Muscle layer of colon (tissue), 2 donors: ENCODE measurements around the gene USP46.

Experiments used
- H3K27ac ChIP-seq: one replicate; pipeline ENCODE4 v1.7.0; 2013; ENCODE audit warnings: low read depth, mild to moderate bottlenecking, low read length, moderate library complexity
- H3K27me3 ChIP-seq, 2 donors: one replicate each; pipeline ENCODE4 v1.7.0; 2013; ENCODE audit warnings: low read length in 2 of 2, mild to moderate bottlenecking in 2 of 2; ENCODE audit not compliant: insufficient read depth in 2 of 2, control insufficient read depth in 1 of 2
- H3K36me3 ChIP-seq: one replicate; pipeline ENCODE4 v1.7.0; 2013; ENCODE audit warnings: mild to moderate bottlenecking, low read length; ENCODE audit not compliant: insufficient read depth
- H3K4me1 ChIP-seq: one replicate; pipeline ENCODE4 v1.7.0; 2013; ENCODE audit warnings: mild to moderate bottlenecking, low read length; ENCODE audit not compliant: insufficient read depth
- H3K4me3 ChIP-seq, 2 donors: one replicate each; pipeline ENCODE4 v1.7.0; 2013; ENCODE audit warnings: low read length in 2 of 2, low read depth in 1 of 2, mild to moderate bottlenecking in 1 of 2, moderate library complexity in 1 of 2
- H3K9ac ChIP-seq: one replicate; pipeline ENCODE4 v1.7.0; 2013; ENCODE audit warnings: low read length
- H3K9me3 ChIP-seq: one replicate; pipeline ENCODE4 v1.7.0; 2013; ENCODE audit warnings: mild to moderate bottlenecking, low read length
- donor health status: abdominal sarcoma.
- donor health status: Adenocarcinoma of cecum.

Gene USP46

DNA sequence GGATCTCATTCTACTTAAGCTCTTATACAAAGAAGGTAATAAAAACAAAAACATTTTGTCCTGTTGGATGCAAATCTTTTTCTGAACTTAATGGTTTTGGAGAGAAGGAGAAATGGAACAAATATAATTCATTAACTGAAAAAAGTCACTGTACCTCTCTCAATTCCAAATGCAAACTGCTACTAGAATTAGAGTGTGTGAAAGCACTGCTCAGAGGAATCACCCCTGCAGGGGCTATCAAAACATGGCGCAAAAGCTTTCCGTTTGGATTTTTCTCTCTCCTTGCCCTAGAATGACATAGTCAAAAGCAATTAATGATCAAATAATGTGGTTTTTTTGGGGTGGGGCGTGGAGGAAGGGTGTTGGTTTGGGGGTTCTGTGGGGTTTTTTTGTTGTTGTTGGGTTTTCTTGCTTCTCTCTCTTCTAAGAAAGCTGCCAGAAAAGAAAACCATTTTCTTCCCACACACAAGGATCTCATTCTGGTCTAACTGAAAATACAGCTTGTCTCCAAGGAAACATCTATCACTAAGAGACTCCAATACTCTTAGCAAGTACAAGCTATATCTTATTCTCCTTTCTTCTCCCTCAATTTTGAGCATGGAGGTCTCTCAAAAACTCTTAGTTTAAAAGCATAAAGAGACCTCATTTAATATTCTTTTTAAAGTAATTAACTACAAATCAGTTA lies 41.6 kb downstream of the USP46 start:
- H3K9ac ChIP-seq, result no peak overlapping the region
- no peaks in the 10 kb centered on the region for H3K9me3 ChIP-seq
- no peaks in the 10 kb centered on the region for H3K36me3 ChIP-seq
- H3K27ac ChIP-seq, result no peak overlapping the region
- H3K27me3 ChIP-seq, result no peaks in the 10 kb centered on the region
- H3K4me1 ChIP-seq, result no peaks in the 10 kb centered on the region
- no peak overlapping the region for H3K4me3 ChIP-seq

DNA sequence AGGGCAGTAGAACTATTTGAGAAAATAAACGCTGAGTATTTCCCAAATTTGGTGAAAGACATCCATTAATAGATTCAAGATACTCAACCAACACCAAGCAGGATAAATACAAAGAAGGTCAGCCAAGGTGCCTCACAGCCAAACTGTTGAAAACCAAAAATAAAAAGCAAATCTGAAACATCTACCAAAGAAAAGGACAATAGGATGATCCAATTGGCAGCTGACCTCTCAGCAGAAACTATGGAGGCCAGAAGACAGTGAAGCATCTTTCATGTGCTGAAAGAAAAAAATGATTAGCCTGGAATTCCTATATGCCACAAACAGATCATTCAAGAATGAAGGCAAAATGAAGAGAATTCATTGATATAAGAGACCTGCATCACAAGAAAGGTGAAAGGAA lies 44.9 kb downstream of the USP46 start:
- peaks cover 3% of the 10 kb centered on the region for H3K36me3 ChIP-seq
- H3K27ac ChIP-seq, result no peak overlapping the region
- no peak overlapping the region for H3K4me3 ChIP-seq
- no peaks in the 10 kb centered on the region for H3K27me3 ChIP-seq
- no peaks in the 10 kb centered on the region for H3K9me3 ChIP-seq
- H3K4me1 ChIP-seq, result no peaks in the 10 kb centered on the region
- no peak overlapping the region for H3K9ac ChIP-seq

DNA sequence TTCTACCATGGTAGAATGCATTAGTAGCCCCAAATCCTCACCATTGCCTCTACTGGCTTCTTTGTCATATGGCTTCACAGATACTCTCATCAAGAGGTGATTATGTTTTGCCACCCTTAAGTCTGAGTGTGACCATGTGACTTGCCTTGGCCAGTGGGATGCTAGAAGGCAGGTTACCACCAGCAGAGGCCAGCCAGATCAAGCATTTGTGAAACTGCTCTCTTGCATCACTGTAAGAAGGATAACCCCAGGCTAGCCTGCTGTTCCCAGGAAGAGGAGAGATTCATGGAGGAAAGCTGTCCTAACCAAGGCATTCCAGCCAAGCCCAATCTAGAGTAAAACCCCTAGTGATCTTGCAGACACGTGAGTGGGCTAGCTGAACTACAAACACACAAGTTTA lies 46.8 kb downstream of the USP46 start:
- Histone ChIP-seq H3K27ac (no peak overlapping the region), H3K27me3 (no peaks in the 10 kb centered on the region), H3K9me3 (no peaks in the 10 kb centered on the region), H3K4me3 (no peak overlapping the region), H3K36me3 (peaks cover 16% of the 10 kb centered on the region), H3K9ac (no peak overlapping the region), H3K4me1 (no peaks in the 10 kb centered on the region)

DNA sequence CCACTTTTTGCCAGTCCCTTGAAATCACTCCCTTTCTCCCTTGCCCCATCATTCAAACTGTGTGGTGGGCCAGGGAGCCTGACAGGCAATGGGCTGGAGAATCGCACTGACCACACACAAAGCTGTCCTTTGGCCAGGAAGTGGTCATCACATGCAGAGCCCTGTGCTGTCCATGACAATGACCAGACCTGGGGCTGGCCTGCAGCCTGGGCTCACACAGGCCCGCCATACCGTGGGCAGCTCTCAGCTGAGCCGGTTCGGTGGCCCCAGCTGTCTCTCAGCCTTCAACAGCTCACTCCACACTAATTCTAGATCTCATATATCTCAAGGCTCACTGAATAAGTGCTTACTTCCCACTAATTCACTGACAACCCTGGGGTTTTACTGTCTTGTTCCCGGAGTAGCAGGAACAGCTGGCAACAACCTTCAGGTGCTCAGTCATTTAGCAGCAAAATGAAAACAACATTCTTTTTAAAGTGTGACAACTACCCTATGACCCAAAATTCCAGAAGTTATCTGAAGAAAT lies 48.0 kb downstream of the USP46 start:
- Histone ChIP-seq H3K9ac (no peak overlapping the region), H3K36me3 (peaks cover 22% of the 10 kb centered on the region)

DNA sequence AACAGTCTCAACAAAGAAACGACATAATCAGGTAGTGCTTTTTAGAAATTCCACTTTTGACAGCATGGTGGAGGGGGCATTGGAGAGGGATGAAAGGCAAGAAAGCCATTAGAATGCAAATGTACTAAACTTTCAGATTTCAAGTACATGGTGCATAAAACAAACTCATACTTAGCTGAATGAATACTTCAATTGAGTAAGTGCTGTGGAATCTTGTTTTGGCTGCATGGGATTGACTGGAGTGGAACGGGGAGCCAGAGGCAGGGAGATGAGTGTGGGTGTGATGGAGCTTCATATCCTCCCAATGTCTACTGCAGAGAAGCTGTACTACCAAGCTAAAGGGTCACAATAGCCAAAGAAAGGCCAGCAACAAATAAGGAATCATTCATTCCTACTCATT lies 52.4 kb downstream of the USP46 start:
- no peak overlapping the region for H3K4me3 ChIP-seq
- H3K9me3 ChIP-seq, result no peaks in the 10 kb centered on the region
- H3K27ac ChIP-seq, result no peak overlapping the region
- no peak overlapping the region for H3K9ac ChIP-seq
- H3K4me1 ChIP-seq, result no peaks in the 10 kb centered on the region
- peaks cover 26% of the 10 kb centered on the region for H3K36me3 ChIP-seq
- no peaks in the 10 kb centered on the region for H3K27me3 ChIP-seq

More for the DNA sequence above, 48.0 kb downstream of the USP46 start:
- no peak overlapping the region for H3K27ac ChIP-seq
- H3K9me3 ChIP-seq, result no peaks in the 10 kb centered on the region
- no peak overlapping the region for H3K4me3 ChIP-seq
- no peaks in the 10 kb centered on the region for H3K27me3 ChIP-seq
- no peaks in the 10 kb centered on the region for H3K4me1 ChIP-seq

DNA sequence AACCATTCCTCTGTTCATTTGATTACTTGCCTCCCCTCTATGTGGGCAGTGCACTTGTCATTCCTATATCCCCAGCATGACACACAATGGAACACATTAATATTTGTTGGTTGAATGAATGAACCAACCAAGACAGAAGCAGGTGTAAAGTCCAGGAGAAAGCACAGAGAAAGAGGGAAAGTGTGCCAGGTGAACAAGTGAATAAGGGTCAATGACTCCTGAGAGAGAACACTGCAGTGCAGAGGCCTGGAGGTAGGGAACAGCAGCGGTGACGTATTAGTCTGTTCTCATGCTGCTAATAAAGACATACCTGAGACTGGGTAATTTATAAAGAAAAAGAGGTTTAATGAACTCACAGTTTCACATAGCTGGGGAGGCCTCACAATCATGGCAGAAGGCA lies 53.1 kb downstream of the USP46 start:
- no peak overlapping the region for H3K27ac ChIP-seq
- no peak overlapping the region for H3K9ac ChIP-seq
- no peaks in the 10 kb centered on the region for H3K9me3 ChIP-seq
- no peak overlapping the region for H3K4me3 ChIP-seq
- no peaks in the 10 kb centered on the region for H3K4me1 ChIP-seq
- H3K36me3 ChIP-seq, result peaks cover 26% of the 10 kb centered on the region
- H3K27me3 ChIP-seq, result no peaks in the 10 kb centered on the region

DNA sequence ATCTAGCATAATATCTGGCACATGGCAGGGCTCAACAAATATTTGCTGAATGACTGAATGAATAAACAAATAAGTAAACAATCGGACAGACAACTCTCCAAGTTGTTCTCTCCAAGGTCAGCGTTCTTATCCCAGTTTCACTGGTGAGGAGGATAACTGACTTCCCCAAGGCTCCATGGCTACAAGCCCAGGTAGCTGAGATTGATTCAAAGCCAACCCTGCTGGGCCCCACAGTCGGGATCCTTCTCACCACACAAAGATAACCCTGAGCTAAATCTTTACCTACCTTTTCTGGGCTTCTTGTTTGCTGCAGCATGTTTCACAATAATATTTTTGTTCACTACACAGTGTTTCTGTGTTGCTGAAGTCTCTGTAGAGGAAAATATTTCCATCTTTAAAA lies 54.9 kb downstream of the USP46 start:
- no peaks in the 10 kb centered on the region for H3K4me1 ChIP-seq
- no peaks in the 10 kb centered on the region for H3K9me3 ChIP-seq
- no peak overlapping the region for H3K9ac ChIP-seq
- no peaks in the 10 kb centered on the region for H3K27me3 ChIP-seq
- H3K27ac ChIP-seq, result no peak overlapping the region
- H3K36me3 ChIP-seq, result peaks cover 23% of the 10 kb centered on the region
- no peak overlapping the region for H3K4me3 ChIP-seq

DNA sequence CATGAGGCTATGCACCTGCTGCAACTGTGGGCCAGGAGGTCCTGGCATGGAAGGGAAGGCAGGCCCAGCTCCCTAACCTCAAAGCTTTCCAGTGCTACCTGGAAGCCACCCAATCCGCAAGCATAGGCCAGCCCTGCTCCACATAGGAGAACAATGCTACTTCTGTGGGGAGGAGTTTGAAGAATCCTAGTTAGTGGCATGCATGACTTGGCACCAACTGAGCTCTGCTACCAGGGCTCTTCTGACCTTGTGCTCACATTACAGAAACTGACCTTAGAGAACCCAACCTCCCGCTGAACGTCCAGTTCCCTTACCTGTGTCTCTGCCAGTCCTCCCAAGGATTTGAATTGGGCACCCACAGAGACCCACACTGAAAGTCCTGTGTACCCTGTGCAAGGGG lies 58.8 kb downstream of the USP46 start:
- Histone ChIP-seq H3K4me3 (no peak overlapping the region), H3K27ac (no peak overlapping the region), H3K36me3 (peaks cover 19% of the 10 kb centered on the region), H3K4me1 (no peaks in the 10 kb centered on the region), H3K27me3 (no peaks in the 10 kb centered on the region), H3K9me3 (no peaks in the 10 kb centered on the region), H3K9ac (no peak overlapping the region)

DNA sequence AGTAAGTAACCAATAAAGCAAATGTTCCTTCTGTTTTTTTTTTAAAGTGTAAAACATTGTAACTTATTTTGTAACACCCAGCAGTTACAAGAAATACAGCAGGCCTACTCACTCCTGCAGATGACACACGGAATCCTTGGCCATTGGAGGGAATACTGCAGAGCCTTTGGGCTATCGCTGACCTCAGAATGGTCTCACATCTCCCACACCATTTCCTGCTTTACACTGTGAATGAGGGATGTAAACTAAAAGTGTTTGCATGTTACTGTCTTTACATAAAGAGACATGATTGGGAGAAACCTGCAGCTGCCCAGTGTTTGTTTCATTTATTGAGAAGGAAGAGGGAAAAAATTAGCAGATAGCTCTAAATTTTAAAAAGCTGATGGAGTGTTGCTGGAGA lies 64.1 kb downstream of the USP46 start:
- H3K27ac ChIP-seq, result no peak overlapping the region
- peaks cover 21% of the 10 kb centered on the region for H3K36me3 ChIP-seq
- no peak overlapping the region for H3K4me3 ChIP-seq
- H3K9ac ChIP-seq, result no peak overlapping the region
- H3K4me1 ChIP-seq, result no peaks in the 10 kb centered on the region
- H3K9me3 ChIP-seq, result no peaks in the 10 kb centered on the region
- H3K27me3 ChIP-seq, result no peaks in the 10 kb centered on the region

DNA sequence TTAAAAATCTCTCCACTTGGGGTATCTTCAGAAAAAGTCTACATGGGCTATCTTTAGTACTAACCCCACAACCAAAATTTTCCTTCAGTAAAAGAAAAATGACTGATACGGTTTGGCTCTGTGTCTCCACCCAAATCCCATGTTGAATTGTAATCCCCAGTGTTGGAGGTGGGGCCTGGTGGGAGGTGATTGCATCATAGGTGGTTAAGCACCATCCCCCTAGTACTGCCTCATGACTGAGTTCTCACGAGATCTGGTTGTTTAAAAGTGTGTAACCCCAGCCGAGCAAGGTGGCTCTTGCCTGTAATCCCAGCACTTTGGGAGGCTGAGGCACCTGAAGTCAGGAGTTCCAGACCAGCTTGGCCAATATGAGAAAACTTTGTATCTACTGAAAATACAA lies 66.8 kb downstream of the USP46 start:
- Histone ChIP-seq H3K36me3 (peaks cover 15% of the 10 kb centered on the region), H3K4me3 (no peak overlapping the region), H3K27me3 (no peaks in the 10 kb centered on the region), H3K9me3 (no peaks in the 10 kb centered on the region), H3K27ac (no peak overlapping the region), H3K4me1 (no peaks in the 10 kb centered on the region), H3K9ac (no peak overlapping the region)

DNA sequence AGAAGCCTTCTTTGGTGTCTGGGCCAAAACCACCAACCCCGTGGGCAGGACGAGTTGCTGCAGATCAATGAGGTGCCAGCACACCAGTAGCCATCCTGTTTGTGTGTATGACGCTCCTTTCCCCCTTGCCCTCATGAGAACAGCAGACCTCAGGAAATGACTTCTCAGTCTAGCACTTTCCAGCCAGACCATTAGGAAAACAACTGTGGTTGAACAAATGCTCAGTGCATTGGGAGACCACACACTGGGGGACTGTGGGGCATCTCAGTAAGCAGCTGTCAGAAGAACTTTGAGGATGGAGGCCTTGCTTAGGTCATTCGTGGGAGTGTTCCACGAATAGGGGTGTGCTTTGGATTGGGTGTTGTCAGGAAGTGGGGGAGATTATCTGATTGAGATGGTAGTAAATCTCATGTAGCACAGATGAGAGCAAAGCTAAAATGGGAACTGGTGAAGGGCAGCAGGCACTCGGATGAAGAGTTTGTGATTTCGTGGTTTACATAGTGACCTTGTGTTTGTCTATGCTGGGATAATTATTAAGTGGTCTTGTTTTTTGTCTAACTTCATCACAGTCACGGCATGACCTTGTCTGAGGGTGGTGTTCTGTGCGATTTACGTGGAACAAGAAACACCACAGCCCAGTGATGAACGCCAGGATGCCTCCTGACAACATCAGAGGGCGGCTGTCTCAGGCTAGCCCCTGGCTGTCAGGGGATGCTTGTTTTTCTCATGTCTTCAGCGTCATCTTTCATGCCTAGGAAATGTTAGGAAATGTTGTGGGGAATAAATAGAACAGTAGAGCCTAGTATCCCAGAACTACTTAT lies 70.1 kb downstream of the USP46 start:
- Histone ChIP-seq H3K36me3 (no peaks in the 10 kb centered on the region), H3K27ac (no peak overlapping the region), H3K4me3 (no peak overlapping the region), H3K27me3 (no peaks in the 10 kb centered on the region), H3K9me3 (no peaks in the 10 kb centered on the region), H3K4me1 (no peaks in the 10 kb centered on the region), H3K9ac (no peak overlapping the region)
